MCF 10A (cell line): Measurements from ENCODE around the gene AGBL4. TPM values are rescaled to one million over a fixed set of nuclear protein-coding genes. Genes with fewer than 3 reads are reported as not detected.

Source experiments
- BruUV-seq: library from RNA; stranded (reverse); fragments of 400-500 nt; replicated peaks from 2 replicates; lab custom pipeline; 2021; lab: Mats Ljungman, UMichigan
- CTCF ChIA-PET: fragments of 300-600 bp; sonication (Branson Sonifier 250); formaldehyde crosslinking; extraction: SDS; loops from one replicate; lab custom pipeline; 2021; ENCODE audit warnings: antibody characterized with exemption, inconsistent platforms; lab: Yijun Ruan, JAX
- POLR2A ChIA-PET: fragments of 300-600, 350-650 bp; sonication (Branson Sonifier 250); formaldehyde crosslinking; extraction: SDS; loops from one replicate; lab custom pipeline; 2020; ENCODE audit warnings: antibody characterized with exemption, inconsistent platforms; lab: Yijun Ruan, JAX
- DNase-seq: peaks from one replicate; pipeline ENCODE4 v3.0.0-alpha.2; 2018; ENCODE audit not compliant: unreplicated experiment
- H3K27ac Mint-ChIP-seq: one replicate; pipeline ENCODE4 v1.8.0; 2022; ENCODE audit warnings: mild to moderate bottlenecking, low read depth, mixed read lengths; ENCODE audit not compliant: unreplicated experiment
- H3K27me3 Mint-ChIP-seq: one replicate; pipeline ENCODE4 v1.8.0; 2022; ENCODE audit warnings: mixed read lengths; ENCODE audit not compliant: insufficient read depth, unreplicated experiment
- H3K36me3 Mint-ChIP-seq: one replicate; pipeline ENCODE4 v1.8.0; 2022; ENCODE audit warnings: mild to moderate bottlenecking, moderate library complexity, mixed read lengths; ENCODE audit not compliant: insufficient read depth, unreplicated experiment
- H3K4me1 Mint-ChIP-seq: one replicate; pipeline ENCODE4 v1.8.0; 2022; ENCODE audit warnings: mixed read lengths; ENCODE audit not compliant: insufficient read depth, unreplicated experiment
- H3K4me3 Mint-ChIP-seq: one replicate; pipeline ENCODE4 v1.8.0; 2022; ENCODE audit warnings: mild to moderate bottlenecking, moderate library complexity, mixed read lengths; ENCODE audit not compliant: unreplicated experiment
- H3K9me3 Mint-ChIP-seq: one replicate; pipeline ENCODE4 v1.8.0; 2022; ENCODE audit warnings: mixed read lengths; ENCODE audit not compliant: unreplicated experiment
- CTCF ChIP-seq: fragments of 200-600 bp; IDR thresholded peaks from one replicate; pipeline ENCODE4 v1.8.0; 2022; ENCODE audit warnings: antibody characterized with exemption, mild to moderate bottlenecking; ENCODE audit not compliant: unreplicated experiment
- intact Hi-C: fragments of 100-400 bp; cut with micrococcal nuclease; formaldehyde crosslinking; loops from 2 replicates; pipeline ENCODE4 v1.14.1; 2022
- total RNA-seq: library from RNA; stranded (reverse); gene quantifications from 2 replicates; pipeline ENCODE4 v1.2.3, GENCODE V29; 2022

The AGBL4 gene
- total RNA-seq, 1 experiment from 2014 or later, result not detected

DNA sequence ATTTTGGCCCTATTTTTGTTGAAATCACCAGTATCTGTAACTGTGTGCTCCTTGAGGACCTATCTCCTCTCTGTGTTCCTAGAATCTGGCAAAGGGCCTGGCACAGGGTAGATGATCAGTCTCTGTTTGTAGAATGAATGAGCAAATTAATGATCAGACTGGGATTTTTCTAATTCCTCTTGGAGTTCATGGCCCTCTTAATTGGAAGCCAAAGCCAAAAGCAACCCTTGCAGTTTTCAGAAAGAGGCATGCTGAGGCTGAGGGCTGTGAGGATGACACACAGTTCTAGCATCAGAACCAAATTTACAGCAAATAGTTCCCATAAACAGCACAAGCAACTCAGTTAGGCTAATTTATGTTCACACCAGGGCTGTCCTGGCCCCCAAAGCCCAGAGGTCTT lies 1136.0 kb downstream of the AGBL4 start:
- no peaks in the 10 kb centered on the region for H3K4me1 Mint-ChIP-seq
- intact Hi-C loops, result no loop called here
- no peaks in the 10 kb centered on the region for H3K9me3 Mint-ChIP-seq
- H3K4me3 Mint-ChIP-seq, result no peak overlapping the region
- H3K27me3 Mint-ChIP-seq, result no peaks in the 10 kb centered on the region
- CTCF ChIA-PET, result interaction anchor here (0.5 kb wide), 1 partner anchor 459 kb away, joined by 3 read pairs; no protein-coding TSS in a partner anchor
- H3K36me3 Mint-ChIP-seq, result no peaks in the 10 kb centered on the region
- no peak for DNase-seq
- BruUV-seq, result no TSS peak
- POLR2A ChIA-PET, result no interaction called here
- H3K27ac Mint-ChIP-seq, result no peak overlapping the region
- no peak for TF ChIP-seq CTCF

DNA sequence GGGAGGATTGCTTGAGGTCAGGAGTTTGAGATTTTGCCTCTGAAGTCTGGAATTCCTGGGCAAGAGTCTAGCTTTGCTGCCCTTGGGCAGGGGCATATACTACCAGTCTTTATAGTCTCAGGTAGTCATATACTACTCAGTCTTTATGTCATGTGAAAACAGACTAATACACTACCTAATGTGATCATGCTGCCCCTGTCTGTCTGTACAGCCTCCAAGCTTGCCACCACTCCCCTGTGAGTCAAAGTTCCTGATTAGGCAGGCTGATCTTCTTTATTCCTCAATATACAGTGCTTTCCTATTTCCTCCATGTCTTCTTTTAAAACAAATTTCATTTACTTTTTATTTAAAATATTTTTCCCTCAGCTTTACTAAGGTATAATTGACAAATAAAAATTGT lies 1141.7 kb downstream of the AGBL4 start:
- Mint-ChIP-seq H3K9me3 (no peaks in the 10 kb centered on the region), H3K27me3 (no peaks in the 10 kb centered on the region), H3K36me3 (no peaks in the 10 kb centered on the region), H3K4me3 (no peak overlapping the region), H3K4me1 (peaks cover 10% of the 10 kb centered on the region), H3K27ac (no peak overlapping the region)
- BruUV-seq, result no TSS peak
- POLR2A ChIA-PET, result interaction anchor here (0.8 to 1.4 kb wide), 2 partner anchors 11 to 13 kb away, joined by 3 to 4 read pairs; no protein-coding TSS in a partner anchor
- DNase-seq, result no peak
- no peak for TF ChIP-seq CTCF
- intact Hi-C loops, result no loop called here
- CTCF ChIA-PET, result interaction anchor here (0.5 to 3.8 kb wide), 5 partner anchors 9 to 346 kb away, joined by 3 to 16 read pairs (median 3); no protein-coding TSS in a partner anchor

DNA sequence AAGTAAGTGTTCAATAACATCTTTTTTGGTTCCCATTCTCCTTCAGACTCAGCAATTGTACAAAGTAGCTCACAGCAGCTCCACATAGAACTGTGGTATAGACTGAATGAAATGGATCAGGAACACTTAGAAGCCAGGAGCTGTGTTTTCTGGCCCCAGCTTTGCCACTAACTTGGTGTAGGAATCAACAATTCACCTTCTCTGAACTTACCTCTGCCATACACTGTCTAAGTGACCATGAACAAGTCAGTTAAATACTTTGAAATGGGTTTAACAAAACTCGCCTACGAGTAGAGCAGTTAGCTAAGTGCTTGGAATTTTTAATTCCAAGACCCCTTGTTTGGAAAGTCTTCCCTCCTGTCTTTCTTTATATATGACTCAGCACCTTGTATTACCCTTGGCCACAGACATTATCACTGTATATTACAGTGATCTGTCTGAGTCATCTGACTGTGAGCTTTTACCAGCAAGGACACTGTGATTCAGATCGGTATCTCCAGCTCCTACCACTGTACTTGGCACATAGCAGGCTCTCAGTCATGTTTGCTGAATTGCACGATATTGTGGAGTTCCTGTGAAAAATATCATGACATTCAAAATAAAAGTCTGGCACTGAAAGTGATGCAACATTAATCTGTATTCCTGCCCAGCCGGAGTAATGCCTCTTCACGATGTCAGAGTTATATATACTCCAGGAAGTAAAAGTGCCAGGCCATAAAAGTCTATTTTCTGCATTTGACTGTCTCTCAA lies 1145.4 kb downstream of the AGBL4 start:
- peaks cover 17% of the 10 kb centered on the region for H3K4me1 Mint-ChIP-seq
- H3K27ac Mint-ChIP-seq, result peak overlapping the region; percentile 17
- peak; percentile 95 for DNase-seq
- no peaks in the 10 kb centered on the region for H3K36me3 Mint-ChIP-seq
- BruUV-seq, result no TSS peak
- peak overlapping the region; percentile 37 for H3K4me3 Mint-ChIP-seq
- no peak for TF ChIP-seq CTCF
- H3K27me3 Mint-ChIP-seq, result no peaks in the 10 kb centered on the region
- POLR2A ChIA-PET, result interaction anchor here (0.6 to 2.0 kb wide), 10 partner anchors 8 to 265 kb away, joined by 3 to 8 read pairs (median 4); no protein-coding TSS in a partner anchor
- no peaks in the 10 kb centered on the region for H3K9me3 Mint-ChIP-seq
- CTCF ChIA-PET, result interaction anchor here (1.1 to 4.1 kb wide), 8 partner anchors 11 to 326 kb away, joined by 3 to 16 read pairs (median 6); no protein-coding TSS in a partner anchor
- intact Hi-C loops, result no loop called here

DNA sequence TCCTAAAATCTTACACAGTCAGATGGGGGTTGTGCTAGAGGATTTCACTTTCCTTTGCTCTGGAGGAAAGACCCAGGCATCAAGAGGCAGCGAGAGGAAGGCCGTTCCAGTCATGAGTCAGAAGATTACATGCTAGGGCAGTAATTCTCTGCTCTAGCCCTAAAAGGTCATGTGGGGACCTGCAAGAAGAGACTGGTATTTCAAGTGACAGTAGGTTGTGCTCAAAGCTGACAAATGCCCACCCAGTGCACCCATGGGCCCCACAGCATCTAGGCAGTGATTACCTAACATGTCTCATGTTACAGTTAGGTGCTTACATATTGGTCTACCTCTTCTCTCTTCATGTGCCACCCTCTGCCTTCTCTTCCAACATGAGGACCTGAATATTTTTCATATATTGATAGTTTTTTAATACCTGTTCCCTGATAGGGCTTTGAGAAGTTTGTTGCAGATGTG lies 1147.4 kb downstream of the AGBL4 start:
- Mint-ChIP-seq H3K4me1 (peaks cover 17% of the 10 kb centered on the region), H3K9me3 (no peaks in the 10 kb centered on the region), H3K36me3 (no peaks in the 10 kb centered on the region), H3K27ac (no peak overlapping the region), H3K4me3 (no peak overlapping the region), H3K27me3 (no peaks in the 10 kb centered on the region)
- DNase-seq, result peak; percentile 58
- intact Hi-C loops, result no loop called here
- no TSS peak for BruUV-seq
- TF ChIP-seq CTCF, result no peak
- ChIA-PET POLR2A (no interaction called here), CTCF (interaction anchor here (0.6 to 4.1 kb wide), 6 partner anchors 9 to 857 kb away, joined by 3 to 16 read pairs (median 4); no protein-coding TSS in a partner anchor)
